MM.1S (cell line): ENCODE results near the gene SUMO2.

Source experiments
- EZH2 ChIP-seq: fragments of 300-600 bp; sonication (generic); optimal IDR thresholded peaks from 2 replicates; pipeline ENCODE3; 2017; ENCODE audit warnings: low read depth, mild to moderate bottlenecking, antibody characterized with exemption, low read length, mixed read lengths
- TF ChIP-seq, protein P1 (sequence below): fragments of 300-600 bp; sonication (generic); IDR thresholded peaks from 2 replicates; pipeline ENCODE4 v1.5.1; 2016; ENCODE audit warnings: antibody characterized with exemption, low read length, mixed read lengths

DNA sequence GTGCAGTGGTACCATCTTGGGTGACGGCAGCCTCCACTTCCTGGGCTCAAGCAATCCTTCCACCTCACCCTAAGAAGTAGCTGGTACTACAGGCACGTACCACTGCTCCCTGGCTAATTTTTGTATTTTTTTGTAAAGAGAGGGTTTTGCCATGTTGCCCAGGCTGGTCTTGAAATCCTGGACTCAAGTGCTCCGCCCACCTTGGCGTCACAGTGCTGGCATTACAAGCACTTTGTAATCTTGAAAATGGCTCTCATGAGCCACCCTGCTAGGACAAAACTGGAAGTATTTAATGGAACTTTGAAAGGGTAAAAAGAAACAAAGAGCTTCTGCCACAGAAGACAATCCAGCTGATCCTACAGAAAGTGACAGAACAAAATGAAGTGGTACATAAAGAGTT lies 9.2 kb downstream of the SUMO2 start:
- TF ChIP-seq, protein P1, sequence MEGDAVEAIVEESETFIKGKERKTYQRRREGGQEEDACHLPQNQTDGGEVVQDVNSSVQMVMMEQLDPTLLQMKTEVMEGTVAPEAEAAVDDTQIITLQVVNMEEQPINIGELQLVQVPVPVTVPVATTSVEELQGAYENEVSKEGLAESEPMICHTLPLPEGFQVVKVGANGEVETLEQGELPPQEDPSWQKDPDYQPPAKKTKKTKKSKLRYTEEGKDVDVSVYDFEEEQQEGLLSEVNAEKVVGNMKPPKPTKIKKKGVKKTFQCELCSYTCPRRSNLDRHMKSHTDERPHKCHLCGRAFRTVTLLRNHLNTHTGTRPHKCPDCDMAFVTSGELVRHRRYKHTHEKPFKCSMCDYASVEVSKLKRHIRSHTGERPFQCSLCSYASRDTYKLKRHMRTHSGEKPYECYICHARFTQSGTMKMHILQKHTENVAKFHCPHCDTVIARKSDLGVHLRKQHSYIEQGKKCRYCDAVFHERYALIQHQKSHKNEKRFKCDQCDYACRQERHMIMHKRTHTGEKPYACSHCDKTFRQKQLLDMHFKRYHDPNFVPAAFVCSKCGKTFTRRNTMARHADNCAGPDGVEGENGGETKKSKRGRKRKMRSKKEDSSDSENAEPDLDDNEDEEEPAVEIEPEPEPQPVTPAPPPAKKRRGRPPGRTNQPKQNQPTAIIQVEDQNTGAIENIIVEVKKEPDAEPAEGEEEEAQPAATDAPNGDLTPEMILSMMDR = no peak
- TF ChIP-seq EZH2 = no peak
